GM19240 (cell line): ENCODE measurements around the gene IDI2.

Experiments
- DNase-seq: peaks from one replicate; pipeline ENCODE4 v3.0.0; 2011; ENCODE audit warnings: low spot score; ENCODE audit not compliant: insufficient read length

Gene IDI2

GRCh38 chr10:1009071-1009494 is 16.6 kb downstream of the IDI2 start:
- DNase-seq, result no peak

GRCh38 chr10:1007583-1007982 is 18.1 kb downstream of the IDI2 start:
- DNase-seq, result no peak

- no peak for DNase-seq
Observed at GRCh38 chr10:1006573-1006972, 19.1 kb downstream of the IDI2 start.

- no peak for DNase-seq
Observed at GRCh38 chr10:1003884-1004670, 21.6 kb downstream of the IDI2 start.

- DNase-seq, result no peak
Observed at GRCh38 chr10:1002425-1003006, 23.1 kb downstream of the IDI2 start.

GRCh38 chr10:997266-998022 is 28.2 kb downstream of the IDI2 start:
- DNase-seq, result no peak

GRCh38 chr10:996031-996430 is 29.6 kb downstream of the IDI2 start:
- DNase-seq, result no peak

GRCh38 chr10:995559-995926 is 30.1 kb downstream of the IDI2 start:
- no peak for DNase-seq

GRCh38 chr10:994836-995558 is 30.7 kb downstream of the IDI2 start:
- no peak for DNase-seq

- no peak for DNase-seq
Observed at GRCh38 chr10:992871-993270, 32.8 kb downstream of the IDI2 start.

- DNase-seq, result no peak
Observed at GRCh38 chr10:992467-992866, 33.2 kb downstream of the IDI2 start.

- DNase-seq, result no peak
Observed at GRCh38 chr10:990808-991207, 34.9 kb downstream of the IDI2 start.

- peak; percentile 17 for DNase-seq
Observed at GRCh38 chr10:988667-989545, 36.8 kb downstream of the IDI2 start.

GRCh38 chr10:987870-988666 is 37.6 kb downstream of the IDI2 start, which contains the start of gene GTPBP4:
GTPBP4 (plus strand) TSS chr10:988434; CDS start chr10:988480, 46 bp downstream.
- DNase-seq, result peak; percentile 96

- no peak for DNase-seq
Observed at GRCh38 chr10:987620-987869, 38.1 kb downstream of the IDI2 start.

GRCh38 chr10:986881-987619 is 38.6 kb downstream of the IDI2 start:
- no peak for DNase-seq

- no peak for DNase-seq
Observed at GRCh38 chr10:986137-986825, 39.4 kb downstream of the IDI2 start.

GRCh38 chr10:985361-985760 is 40.3 kb downstream of the IDI2 start:
- no peak for DNase-seq
